ENCODE results near the gene NGFR.

- TF ChIP-seq CTCF (IDR thresholded peaks at IDR 0.05), result no peak
- TF ChIP-seq POLR2AphosphoS5 (IDR thresholded peaks at IDR 0.05; ENCODE audit: low read depth, low read length), result no peak
Observed at GRCh38 chr17:49495842-49496182, 719 bp downstream of the NGFR start.
